MM.1S (cell line): Measurements from ENCODE around the gene CACNA1C.

ENCODE experiments used
- DNase-seq: peaks from one replicate; pipeline ENCODE4 v3.0.0-alpha.2; 2015
- H2AFZ ChIP-seq: fragments of 300-600 bp; sonication (generic); 2 replicates; pipeline ENCODE4 v1.6.0; 2016; ENCODE audit warnings: antibody characterized with exemption, low read length
- H3F3A ChIP-seq: fragments of 300-600 bp; sonication (generic); 2 replicates; pipeline ENCODE4 v1.6.1; 2016; ENCODE audit warnings: mild to moderate bottlenecking, antibody characterized with exemption, low read length, moderate library complexity, mixed read lengths; ENCODE audit not compliant: insufficient read depth
- H3K27ac ChIP-seq: fragments of 300-600 bp; sonication (generic); 2 replicates; pipeline ENCODE4 v1.5.1; 2016; ENCODE audit warnings: mild to moderate bottlenecking, low read length
- H3K27me3 ChIP-seq: fragments of 300-600 bp; sonication (generic); replicated peaks from 2 replicates; pipeline ENCODE4 v1.6.0; 2016; ENCODE audit warnings: low read length; ENCODE audit not compliant: insufficient read depth
- H3K36me3 ChIP-seq: fragments of 300-600 bp; sonication (generic); replicated peaks from 2 replicates; pipeline ENCODE4 v1.6.1; 2016; ENCODE audit warnings: mild to moderate bottlenecking, low read length, mixed read lengths; ENCODE audit not compliant: insufficient read depth
- H3K4me1 ChIP-seq: fragments of 300-600 bp; sonication (generic); 2 replicates; pipeline ENCODE4 v1.6.1; 2016; ENCODE audit warnings: low read length, mixed read lengths
- H3K4me2 ChIP-seq: fragments of 300-600 bp; sonication (generic); 2 replicates; pipeline ENCODE4 v1.6.0; 2016; ENCODE audit warnings: low read depth, low read length
- H3K4me3 ChIP-seq: fragments of 300-600 bp; sonication (generic); 2 replicates; pipeline ENCODE4 v1.5.1; 2016; ENCODE audit warnings: low read length, mixed read lengths
- H3K79me2 ChIP-seq: fragments of 300-600 bp; sonication (generic); 2 replicates; pipeline ENCODE4 v1.6.1; 2016; ENCODE audit warnings: mixed run types, low read length, mixed read lengths
- H3K9ac ChIP-seq: fragments of 300-600 bp; sonication (generic); 2 replicates; pipeline ENCODE4 v1.6.1; 2016; ENCODE audit warnings: low read length, mixed read lengths
- H3K9me2 ChIP-seq: fragments of 300-600 bp; sonication (generic); replicated peaks from 2 replicates; pipeline ENCODE4 v1.6.1; 2016; ENCODE audit warnings: mild to moderate bottlenecking, low read length, mixed read lengths; ENCODE audit not compliant: insufficient read depth
- H3K9me3 ChIP-seq: fragments of 300-600 bp; sonication (generic); replicated peaks from 2 replicates; pipeline ENCODE4 v1.6.1; 2016; ENCODE audit warnings: mild to moderate bottlenecking, low read length, mixed read lengths; ENCODE audit not compliant: insufficient read depth
- H4K20me1 ChIP-seq: fragments of 300-600 bp; sonication (generic); 2 replicates; pipeline ENCODE4 v1.6.1; 2016; ENCODE audit warnings: mild to moderate bottlenecking, low read length, moderate library complexity, mixed read lengths; ENCODE audit not compliant: insufficient read depth
- CTCF ChIP-seq: fragments of 300-600 bp; sonication (generic); IDR thresholded peaks from 2 replicates; pipeline ENCODE4 v1.5.1; 2016; ENCODE audit warnings: antibody characterized with exemption, low read length, mixed read lengths
- EZH2 ChIP-seq: fragments of 300-600 bp; sonication (generic); optimal IDR thresholded peaks from 2 replicates; pipeline ENCODE3; 2017; ENCODE audit warnings: low read depth, mild to moderate bottlenecking, antibody characterized with exemption, low read length, mixed read lengths
- EZH2phosphoT487 ChIP-seq: fragments of 300-600 bp; sonication (generic); IDR thresholded peaks from 2 replicates; pipeline ENCODE4 v1.6.1; 2018; ENCODE audit warnings: antibody characterized with exemption, low read length

CACNA1C gene

GRCh38 chr12:2589381-2589780 lies 536.6 kb downstream of the CACNA1C start:
- no peak for DNase-seq
- no peak overlapping the region for H3K9ac ChIP-seq

GRCh38 chr12:2593045-2593444 lies 540.3 kb downstream of the CACNA1C start:
- no peak overlapping the region for H3K9ac ChIP-seq
- H3K36me3 ChIP-seq: no peaks in the 10 kb centered on the region
- no peak for TF ChIP-seq EZH2
- no peak for TF ChIP-seq EZH2phosphoT487
- no peak for TF ChIP-seq CTCF
- DNase-seq: no peak
- no peaks in the 10 kb centered on the region for H3K27me3 ChIP-seq
- no peaks in the 10 kb centered on the region for H3K4me1 ChIP-seq
- H2AFZ ChIP-seq: no peak overlapping the region
- H3F3A ChIP-seq: no peaks in the 10 kb centered on the region
- no peak overlapping the region for H3K4me2 ChIP-seq
- H3K79me2 ChIP-seq: no peaks in the 10 kb centered on the region
- H3K9me3 ChIP-seq: no peaks in the 10 kb centered on the region
- no peak overlapping the region for H3K4me3 ChIP-seq
- no peaks in the 10 kb centered on the region for H3K9me2 ChIP-seq
- H4K20me1 ChIP-seq: no peaks in the 10 kb centered on the region
- no peak overlapping the region for H3K27ac ChIP-seq

More at GRCh38 chr12:2589381-2589780, 536.6 kb downstream of the CACNA1C start:
- Histone ChIP-seq H3K9me3 (no peaks in the 10 kb centered on the region), H3K4me2 (no peak overlapping the region), H2AFZ (no peak overlapping the region), H3K27me3 (no peaks in the 10 kb centered on the region), H3K9me2 (no peaks in the 10 kb centered on the region), H3K4me3 (no peak overlapping the region), H3K79me2 (no peaks in the 10 kb centered on the region), H4K20me1 (no peaks in the 10 kb centered on the region), H3K4me1 (no peaks in the 10 kb centered on the region), H3F3A (no peaks in the 10 kb centered on the region), H3K36me3 (no peaks in the 10 kb centered on the region), H3K27ac (no peak overlapping the region)
- TF ChIP-seq EZH2phosphoT487 (no peak), EZH2 (no peak)

GRCh38 chr12:2596441-2596840 lies 543.7 kb downstream of the CACNA1C start:
- Histone ChIP-seq H3K9ac (no peak overlapping the region), H2AFZ (no peak overlapping the region), H3K79me2 (no peaks in the 10 kb centered on the region), H3K9me3 (no peaks in the 10 kb centered on the region), H4K20me1 (no peaks in the 10 kb centered on the region), H3F3A (no peaks in the 10 kb centered on the region), H3K4me1 (no peaks in the 10 kb centered on the region), H3K4me2 (no peak overlapping the region), H3K27me3 (no peaks in the 10 kb centered on the region), H3K36me3 (no peaks in the 10 kb centered on the region), H3K4me3 (no peak overlapping the region), H3K9me2 (no peaks in the 10 kb centered on the region), H3K27ac (no peak overlapping the region)
- no peak for DNase-seq
- TF ChIP-seq EZH2 (no peak), EZH2phosphoT487 (no peak), CTCF (no peak)

- Histone ChIP-seq H3K79me2 (no peaks in the 10 kb centered on the region), H3K4me3 (no peak overlapping the region), H3K4me1 (no peaks in the 10 kb centered on the region), H4K20me1 (no peaks in the 10 kb centered on the region), H3K27ac (no peak overlapping the region), H2AFZ (no peak overlapping the region), H3K4me2 (no peak overlapping the region), H3K9ac (no peak overlapping the region), H3K27me3 (peaks cover 19% of the 10 kb centered on the region), H3K9me3 (no peaks in the 10 kb centered on the region), H3K36me3 (no peaks in the 10 kb centered on the region), H3F3A (no peaks in the 10 kb centered on the region), H3K9me2 (no peaks in the 10 kb centered on the region)
- DNase-seq: no peak
- TF ChIP-seq EZH2: no peak
- TF ChIP-seq EZH2phosphoT487: no peak
- no peak for TF ChIP-seq CTCF
These were observed 552.5 kb downstream of the CACNA1C start for GRCh38 chr12:2605301-2605700.
